SK-N-SH treated with all-trans-retinoic acid at 6 μM for 48 hours (cell line): ENCODE results near the gene TENT4B.

Source experiments
- ATAC-seq: fragments of 200-7000 bp; cut with Tn5 transposase; 3 replicates; pipeline ENCODE4 v1.9.1; 2020; ENCODE audit warnings: mild to moderate bottlenecking, moderate library complexity
- BACH2 ChIP-seq: fragments of 250-450 bp; sonication (Bioruptor Pico); IDR thresholded peaks from 2 replicates; pipeline ENCODE4 v1.9.0; 2021; ENCODE audit warnings: mild to moderate bottlenecking, borderline replicate concordance
- CSDC2 ChIP-seq: fragments of 250-450 bp; sonication (Bioruptor Pico); IDR thresholded peaks from 2 replicates; pipeline ENCODE4 v1.5.0; 2020; ENCODE audit warnings: mild to moderate bottlenecking, moderate library complexity
- ESRRG ChIP-seq: fragments of 250-450 bp; sonication (Bioruptor Pico); IDR thresholded peaks from 2 replicates; pipeline ENCODE4 v1.6.1; 2021; ENCODE audit warnings: mild to moderate bottlenecking
- GLIS3 ChIP-seq: fragments of 250-450 bp; sonication (Bioruptor Pico); IDR thresholded peaks from 2 replicates; pipeline ENCODE4 v1.5.0; 2020; ENCODE audit warnings: mild to moderate bottlenecking, moderate library complexity
- ISL1 ChIP-seq: fragments of 250-450 bp; sonication (Bioruptor Pico); IDR thresholded peaks from 2 replicates; pipeline ENCODE4 v2.1.2; 2022; ENCODE audit warnings: mild to moderate bottlenecking, moderate library complexity
- OSR1 ChIP-seq: fragments of 250-450 bp; sonication (Bioruptor Pico); IDR thresholded peaks from 2 replicates; pipeline ENCODE4 v1.8.0; 2022; ENCODE audit warnings: moderate library complexity, mild to moderate bottlenecking, inconsistent platforms
- PPARA ChIP-seq: fragments of 250-450 bp; sonication (Bioruptor Pico); IDR thresholded peaks from 2 replicates; pipeline ENCODE4 v1.5.0; 2020; ENCODE audit warnings: mild to moderate bottlenecking, borderline replicate concordance
- RARB ChIP-seq: fragments of 250-450 bp; sonication (Bioruptor Pico); IDR thresholded peaks from 2 replicates; pipeline ENCODE4 v1.8.0; 2021; ENCODE audit warnings: mild to moderate bottlenecking, moderate library complexity
- ZC3H10 ChIP-seq: fragments of 250-450 bp; sonication (Bioruptor Pico); IDR thresholded peaks from 2 replicates; pipeline ENCODE4 v1.5.1; 2021; ENCODE audit warnings: mild to moderate bottlenecking, moderate library complexity
- ZFP3 ChIP-seq: fragments of 250-450 bp; sonication (Bioruptor Pico); IDR thresholded peaks from 2 replicates; pipeline ENCODE4 v1.5.0; 2020; ENCODE audit warnings: mild to moderate bottlenecking, moderate library complexity
- ZNF565 ChIP-seq: fragments of 450-650 bp; formaldehyde crosslinking; conservative IDR thresholded peaks from 2 replicates; pipeline ENCODE4 v1.5.0; 2020; ENCODE audit warnings: low read depth, mild to moderate bottlenecking, moderate library complexity
- ZNF8 ChIP-seq: fragments of 450-650 bp; formaldehyde crosslinking; IDR thresholded peaks from 2 replicates; pipeline ENCODE4 v1.5.0; 2020; ENCODE audit warnings: mild to moderate bottlenecking, moderate library complexity
- TF ChIP-seq, protein P1 (sequence below): fragments of 250-450 bp; sonication (Bioruptor Pico); IDR thresholded peaks from 2 replicates; pipeline ENCODE4 v1.5.0; 2020; ENCODE audit warnings: mild to moderate bottlenecking, moderate library complexity
- TF ChIP-seq, protein P2 (sequence below): fragments of 250-450 bp; sonication (Bioruptor Pico); IDR thresholded peaks from 2 replicates; pipeline ENCODE4 v1.5.1; 2020; ENCODE audit warnings: low read depth, mild to moderate bottlenecking, moderate library complexity
- TF ChIP-seq, protein P3 (sequence below): fragments of 250-450 bp; sonication (Bioruptor Pico); IDR thresholded peaks from 2 replicates; pipeline ENCODE4 v1.8.0; 2021; ENCODE audit warnings: low read depth, mild to moderate bottlenecking, moderate library complexity, borderline replicate concordance
- TF ChIP-seq, protein P4 (sequence below): fragments of 250-450 bp; sonication (Bioruptor Pico); IDR thresholded peaks from 2 replicates; pipeline ENCODE4 v1.5.1; 2021; ENCODE audit warnings: mild to moderate bottlenecking, moderate library complexity
- TF ChIP-seq, protein P5 (sequence below): fragments of 250-450 bp; sonication (Bioruptor Pico); IDR thresholded peaks from 2 replicates; pipeline ENCODE4 v1.8.0; 2020; ENCODE audit warnings: mild to moderate bottlenecking, moderate library complexity, borderline replicate concordance

Gene TENT4B

DNA sequence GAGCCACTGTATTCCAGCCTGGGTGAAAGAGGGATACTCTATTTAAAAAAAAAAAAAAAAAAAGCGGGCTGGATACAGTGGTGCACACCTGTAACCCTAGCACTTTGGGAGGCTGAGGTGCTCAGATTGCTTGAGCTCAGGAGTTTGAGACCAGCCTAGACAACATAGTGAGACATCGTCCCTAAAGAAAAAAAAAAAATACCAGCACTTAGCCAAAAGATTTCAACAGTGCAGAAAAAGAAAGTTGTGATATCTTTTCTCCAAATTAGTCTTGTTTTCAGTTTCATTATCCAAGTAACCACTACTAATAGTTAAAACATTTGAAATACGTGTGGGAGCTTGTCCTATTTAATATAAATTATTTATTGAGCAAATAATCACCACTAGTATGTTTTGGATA, 48.7 kb downstream of the TENT4B start:
- ATAC-seq: no peak
- TF ChIP-seq ZC3H10 (CRISPR knock-in tag) (no peak), CSDC2 (no peak), ZNF8 (CRISPR knock-in tag) (no peak), RARB (CRISPR knock-in tag) (no peak)
- TF ChIP-seq, protein P1, sequence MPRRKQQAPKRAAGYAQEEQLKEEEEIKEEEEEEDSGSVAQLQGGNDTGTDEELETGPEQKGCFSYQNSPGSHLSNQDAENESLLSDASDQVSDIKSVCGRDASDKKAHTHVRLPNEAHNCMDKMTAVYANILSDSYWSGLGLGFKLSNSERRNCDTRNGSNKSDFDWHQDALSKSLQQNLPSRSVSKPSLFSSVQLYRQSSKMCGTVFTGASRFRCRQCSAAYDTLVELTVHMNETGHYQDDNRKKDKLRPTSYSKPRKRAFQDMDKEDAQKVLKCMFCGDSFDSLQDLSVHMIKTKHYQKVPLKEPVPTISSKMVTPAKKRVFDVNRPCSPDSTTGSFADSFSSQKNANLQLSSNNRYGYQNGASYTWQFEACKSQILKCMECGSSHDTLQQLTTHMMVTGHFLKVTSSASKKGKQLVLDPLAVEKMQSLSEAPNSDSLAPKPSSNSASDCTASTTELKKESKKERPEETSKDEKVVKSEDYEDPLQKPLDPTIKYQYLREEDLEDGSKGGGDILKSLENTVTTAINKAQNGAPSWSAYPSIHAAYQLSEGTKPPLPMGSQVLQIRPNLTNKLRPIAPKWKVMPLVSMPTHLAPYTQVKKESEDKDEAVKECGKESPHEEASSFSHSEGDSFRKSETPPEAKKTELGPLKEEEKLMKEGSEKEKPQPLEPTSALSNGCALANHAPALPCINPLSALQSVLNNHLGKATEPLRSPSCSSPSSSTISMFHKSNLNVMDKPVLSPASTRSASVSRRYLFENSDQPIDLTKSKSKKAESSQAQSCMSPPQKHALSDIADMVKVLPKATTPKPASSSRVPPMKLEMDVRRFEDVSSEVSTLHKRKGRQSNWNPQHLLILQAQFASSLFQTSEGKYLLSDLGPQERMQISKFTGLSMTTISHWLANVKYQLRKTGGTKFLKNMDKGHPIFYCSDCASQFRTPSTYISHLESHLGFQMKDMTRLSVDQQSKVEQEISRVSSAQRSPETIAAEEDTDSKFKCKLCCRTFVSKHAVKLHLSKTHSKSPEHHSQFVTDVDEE (CRISPR knock-in tag): no peak
- TF ChIP-seq, all 23 proteins: peak for 0

DNA sequence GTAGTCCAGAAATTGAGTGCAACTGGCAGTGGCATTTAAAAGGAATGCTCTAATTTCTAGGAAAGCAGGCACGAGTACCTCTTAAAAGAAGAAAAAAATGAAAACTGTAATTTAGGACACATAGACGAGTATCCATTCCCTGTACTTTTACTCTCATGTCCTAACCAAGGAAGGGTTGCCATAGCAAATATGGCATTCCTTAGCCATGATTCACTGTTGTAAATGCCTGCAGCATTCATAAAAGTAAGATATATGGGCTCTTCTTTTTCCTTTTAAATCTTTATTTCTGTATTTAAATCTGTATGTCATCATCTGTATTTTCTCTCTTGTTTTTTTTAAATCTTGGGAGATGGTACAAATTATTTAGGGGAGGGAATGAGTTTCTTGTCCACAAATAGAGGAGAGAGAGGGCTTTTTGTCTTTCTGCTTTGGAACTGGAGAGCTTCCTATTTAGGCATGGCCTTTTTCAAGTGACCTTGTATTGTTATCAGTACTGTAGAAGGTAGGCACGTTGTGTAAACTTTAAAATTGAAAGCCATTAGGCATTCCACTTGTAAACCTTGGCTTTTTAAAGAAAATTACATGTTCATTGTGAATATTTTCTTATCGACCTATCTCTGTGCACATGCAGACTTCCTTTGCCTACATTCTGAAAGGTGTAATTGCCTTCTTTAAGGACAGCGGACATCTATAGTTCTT, 50.0 kb downstream of the TENT4B start:
- TF ChIP-seq, protein P2, sequence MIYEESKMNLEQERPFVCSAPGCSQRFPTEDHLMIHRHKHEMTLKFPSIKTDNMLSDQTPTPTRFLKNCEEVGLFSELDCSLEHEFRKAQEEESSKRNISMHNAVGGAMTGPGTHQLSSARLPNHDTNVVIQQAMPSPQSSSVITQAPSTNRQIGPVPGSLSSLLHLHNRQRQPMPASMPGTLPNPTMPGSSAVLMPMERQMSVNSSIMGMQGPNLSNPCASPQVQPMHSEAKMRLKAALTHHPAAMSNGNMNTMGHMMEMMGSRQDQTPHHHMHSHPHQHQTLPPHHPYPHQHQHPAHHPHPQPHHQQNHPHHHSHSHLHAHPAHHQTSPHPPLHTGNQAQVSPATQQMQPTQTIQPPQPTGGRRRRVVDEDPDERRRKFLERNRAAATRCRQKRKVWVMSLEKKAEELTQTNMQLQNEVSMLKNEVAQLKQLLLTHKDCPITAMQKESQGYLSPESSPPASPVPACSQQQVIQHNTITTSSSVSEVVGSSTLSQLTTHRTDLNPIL (CRISPR knock-in tag): peak; percentile 76
- TF ChIP-seq BACH2 (CRISPR knock-in tag): no peak
- TF ChIP-seq, protein P3, sequence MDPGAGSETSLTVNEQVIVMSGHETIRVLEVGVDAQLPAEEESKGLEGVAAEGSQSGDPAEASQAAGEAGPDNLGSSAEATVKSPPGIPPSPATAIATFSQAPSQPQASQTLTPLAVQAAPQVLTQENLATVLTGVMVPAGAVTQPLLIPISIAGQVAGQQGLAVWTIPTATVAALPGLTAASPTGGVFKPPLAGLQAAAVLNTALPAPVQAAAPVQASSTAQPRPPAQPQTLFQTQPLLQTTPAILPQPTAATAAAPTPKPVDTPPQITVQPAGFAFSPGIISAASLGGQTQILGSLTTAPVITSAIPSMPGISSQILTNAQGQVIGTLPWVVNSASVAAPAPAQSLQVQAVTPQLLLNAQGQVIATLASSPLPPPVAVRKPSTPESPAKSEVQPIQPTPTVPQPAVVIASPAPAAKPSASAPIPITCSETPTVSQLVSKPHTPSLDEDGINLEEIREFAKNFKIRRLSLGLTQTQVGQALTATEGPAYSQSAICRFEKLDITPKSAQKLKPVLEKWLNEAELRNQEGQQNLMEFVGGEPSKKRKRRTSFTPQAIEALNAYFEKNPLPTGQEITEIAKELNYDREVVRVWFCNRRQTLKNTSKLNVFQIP (CRISPR knock-in tag): no peak
- peak; percentile 83 for TF ChIP-seq ISL1 (CRISPR knock-in tag)
- TF ChIP-seq, protein P4, sequence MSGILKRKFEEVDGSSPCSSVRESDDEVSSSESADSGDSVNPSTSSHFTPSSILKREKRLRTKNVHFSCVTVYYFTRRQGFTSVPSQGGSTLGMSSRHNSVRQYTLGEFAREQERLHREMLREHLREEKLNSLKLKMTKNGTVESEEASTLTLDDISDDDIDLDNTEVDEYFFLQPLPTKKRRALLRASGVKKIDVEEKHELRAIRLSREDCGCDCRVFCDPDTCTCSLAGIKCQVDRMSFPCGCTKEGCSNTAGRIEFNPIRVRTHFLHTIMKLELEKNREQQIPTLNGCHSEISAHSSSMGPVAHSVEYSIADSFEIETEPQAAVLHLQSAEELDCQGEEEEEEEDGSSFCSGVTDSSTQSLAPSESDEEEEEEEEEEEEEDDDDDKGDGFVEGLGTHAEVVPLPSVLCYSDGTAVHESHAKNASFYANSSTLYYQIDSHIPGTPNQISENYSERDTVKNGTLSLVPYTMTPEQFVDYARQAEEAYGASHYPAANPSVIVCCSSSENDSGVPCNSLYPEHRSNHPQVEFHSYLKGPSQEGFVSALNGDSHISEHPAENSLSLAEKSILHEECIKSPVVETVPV: 0 out of 2 replicates have a peak, but pooled peaks have one; percentile 44
- ATAC-seq: peak; percentile 91

DNA sequence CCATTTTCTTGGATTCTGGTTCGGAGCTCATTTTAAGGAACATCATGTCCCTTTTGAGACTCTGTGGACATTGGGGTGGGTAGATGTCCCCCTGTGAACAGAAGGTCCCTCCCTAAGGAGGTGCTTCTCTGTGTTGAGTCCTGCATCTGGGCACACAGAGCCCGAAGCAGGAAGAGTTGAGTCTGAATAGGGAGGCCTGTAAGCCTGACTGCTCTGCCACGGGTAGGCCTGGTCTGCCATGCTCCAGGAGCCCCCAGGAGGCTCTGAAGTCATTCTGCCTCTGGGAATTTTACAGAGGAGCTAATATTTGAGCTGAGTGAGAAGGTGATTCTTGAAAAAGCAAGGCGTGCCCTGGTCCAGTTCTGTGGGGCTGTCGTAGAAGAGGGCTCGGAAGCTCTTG, 50.6 kb downstream of the TENT4B start:
- TF ChIP-seq ZNF565 (CRISPR knock-in tag): no peak
- TF ChIP-seq, protein P5, sequence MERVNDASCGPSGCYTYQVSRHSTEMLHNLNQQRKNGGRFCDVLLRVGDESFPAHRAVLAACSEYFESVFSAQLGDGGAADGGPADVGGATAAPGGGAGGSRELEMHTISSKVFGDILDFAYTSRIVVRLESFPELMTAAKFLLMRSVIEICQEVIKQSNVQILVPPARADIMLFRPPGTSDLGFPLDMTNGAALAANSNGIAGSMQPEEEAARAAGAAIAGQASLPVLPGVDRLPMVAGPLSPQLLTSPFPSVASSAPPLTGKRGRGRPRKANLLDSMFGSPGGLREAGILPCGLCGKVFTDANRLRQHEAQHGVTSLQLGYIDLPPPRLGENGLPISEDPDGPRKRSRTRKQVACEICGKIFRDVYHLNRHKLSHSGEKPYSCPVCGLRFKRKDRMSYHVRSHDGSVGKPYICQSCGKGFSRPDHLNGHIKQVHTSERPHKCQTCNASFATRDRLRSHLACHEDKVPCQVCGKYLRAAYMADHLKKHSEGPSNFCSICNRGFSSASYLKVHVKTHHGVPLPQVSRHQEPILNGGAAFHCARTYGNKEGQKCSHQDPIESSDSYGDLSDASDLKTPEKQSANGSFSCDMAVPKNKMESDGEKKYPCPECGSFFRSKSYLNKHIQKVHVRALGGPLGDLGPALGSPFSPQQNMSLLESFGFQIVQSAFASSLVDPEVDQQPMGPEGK: no peak
- no peak for TF ChIP-seq BACH2 (CRISPR knock-in tag)
- TF ChIP-seq, protein P2 (CRISPR knock-in tag): no peak
- TF ChIP-seq, protein P3 (CRISPR knock-in tag): no peak
- no peak for TF ChIP-seq GLIS3 (CRISPR knock-in tag)
- TF ChIP-seq PPARA (CRISPR knock-in tag): no peak
- TF ChIP-seq OSR1: no peak
- TF ChIP-seq ZC3H10 (CRISPR knock-in tag): no peak
- TF ChIP-seq ZFP3 (CRISPR knock-in tag): no peak
- TF ChIP-seq ESRRG: no peak
- no peak for TF ChIP-seq ISL1 (CRISPR knock-in tag)
- TF ChIP-seq, all 23 proteins: peak for 0
- ATAC-seq: 0 out of 3 replicates have a peak, but pooled peaks have one; percentile 2
